HAP-1 (cell line): ENCODE data around the gene MRPS9.
A peak's percentile ranks its signal among the peaks of the same experiment; 100 is the strongest.

Source experiments
- DNase-seq, 2 experiments: peaks; one replicate each; pipeline ENCODE4 v3.0.0-alpha.2; 2016 to 2020; ENCODE audit warnings: low spot score in 2 of 2
- H3K27me3 ChIP-seq: fragments of 250-450 bp; sonication (Bioruptor Pico); 2 replicates; pipeline ENCODE4 v1.5.1; 2020; ENCODE audit warnings: low read depth, mild to moderate bottlenecking, moderate library complexity
- H3K36me3 ChIP-seq: fragments of 250-450 bp; sonication (Bioruptor Pico); replicated peaks from 2 replicates; pipeline ENCODE4 v1.5.1; 2020; ENCODE audit warnings: mild to moderate bottlenecking
- H3K4me1 ChIP-seq: fragments of 250-450 bp; sonication (Bioruptor Pico); 2 replicates; pipeline ENCODE4 v1.5.1; 2020; ENCODE audit warnings: mild to moderate bottlenecking
- H3K4me3 ChIP-seq: fragments of 250-450 bp; sonication (Bioruptor Pico); 2 replicates; pipeline ENCODE4 v1.5.1; 2020; ENCODE audit warnings: mild to moderate bottlenecking, moderate library complexity
- H3K9me3 ChIP-seq: fragments of 250-450 bp; sonication (Bioruptor Pico); 2 replicates; pipeline ENCODE4 v1.5.1; 2020; ENCODE audit warnings: mild to moderate bottlenecking, moderate library complexity
- in situ Hi-C: fragments of 300-500 bp; cut with MboI; formaldehyde crosslinking; loops from 3 replicates; pipeline ENCODE4 v1.14.3; 2020; ENCODE audit warnings: low sequenced_read_pairs, inconsistent platforms, mixed read lengths

MRPS9 gene

GRCh38 chr2:105090091-105090490 lies 52.2 kb downstream of the MRPS9 start:
- Histone ChIP-seq H3K9me3 (no peaks in the 10 kb centered on the region), H3K4me3 (no peak overlapping the region), H3K36me3 (no peaks in the 10 kb centered on the region), H3K4me1 (peaks cover 10% of the 10 kb centered on the region), H3K27me3 (no peaks in the 10 kb centered on the region)
- DNase-seq: no peak
- in situ Hi-C loops: no loop called here

DNA sequence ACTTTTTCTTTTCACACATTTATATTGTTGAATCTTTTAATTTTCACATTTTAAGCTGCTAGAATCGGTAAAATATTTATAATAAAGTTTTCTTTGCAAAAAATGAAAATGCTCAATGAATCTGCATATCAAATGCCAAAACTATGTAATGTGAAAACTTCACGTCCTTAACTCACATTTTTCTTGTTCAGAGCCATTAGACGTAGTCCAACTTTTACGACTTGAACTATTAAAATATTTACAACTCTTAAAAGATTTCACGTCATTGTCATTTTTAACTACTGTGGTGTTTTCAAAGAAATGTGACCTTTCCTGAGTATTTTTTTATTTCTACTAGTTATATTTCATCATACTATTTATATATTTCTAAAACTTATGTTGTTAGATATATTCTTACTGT lies 54.9 kb downstream of the MRPS9 start:
- Histone ChIP-seq H3K36me3 (no peaks in the 10 kb centered on the region; the same call in 1 of the 2 replicates), H3K4me1 (no peaks in the 10 kb centered on the region), H3K4me3 (no peak overlapping the region), H3K27me3 (no peaks in the 10 kb centered on the region), H3K9me3 (no peaks in the 10 kb centered on the region)
- in situ Hi-C loops: no loop called here
- no peak for DNase-seq

DNA sequence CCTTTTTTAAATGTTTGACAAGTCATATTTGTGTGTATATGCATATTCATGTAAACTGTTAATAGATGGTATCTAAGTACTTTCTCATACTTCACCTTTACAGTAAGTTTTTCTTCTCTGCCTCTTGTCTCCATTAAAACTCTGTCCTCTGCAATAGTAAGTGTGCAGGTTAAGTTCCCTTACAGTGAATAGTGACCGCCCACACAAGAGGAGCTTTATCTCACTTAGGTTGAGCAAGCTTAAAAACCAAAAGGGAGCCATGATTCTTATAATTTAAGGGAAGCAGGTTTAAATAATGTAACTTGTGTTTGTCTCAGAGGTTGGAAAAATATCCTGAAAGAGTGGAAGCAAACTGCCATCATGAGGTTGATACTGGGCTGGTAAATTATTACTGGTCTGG lies 61.3 kb downstream of the MRPS9 start:
- Histone ChIP-seq H3K36me3 (peaks cover 17% of the 10 kb centered on the region), H3K4me3 (no peak overlapping the region), H3K9me3 (no peaks in the 10 kb centered on the region), H3K27me3 (no peaks in the 10 kb centered on the region), H3K4me1 (no peaks in the 10 kb centered on the region)
- in situ Hi-C loops: no loop called here
- DNase-seq: no peak

DNA sequence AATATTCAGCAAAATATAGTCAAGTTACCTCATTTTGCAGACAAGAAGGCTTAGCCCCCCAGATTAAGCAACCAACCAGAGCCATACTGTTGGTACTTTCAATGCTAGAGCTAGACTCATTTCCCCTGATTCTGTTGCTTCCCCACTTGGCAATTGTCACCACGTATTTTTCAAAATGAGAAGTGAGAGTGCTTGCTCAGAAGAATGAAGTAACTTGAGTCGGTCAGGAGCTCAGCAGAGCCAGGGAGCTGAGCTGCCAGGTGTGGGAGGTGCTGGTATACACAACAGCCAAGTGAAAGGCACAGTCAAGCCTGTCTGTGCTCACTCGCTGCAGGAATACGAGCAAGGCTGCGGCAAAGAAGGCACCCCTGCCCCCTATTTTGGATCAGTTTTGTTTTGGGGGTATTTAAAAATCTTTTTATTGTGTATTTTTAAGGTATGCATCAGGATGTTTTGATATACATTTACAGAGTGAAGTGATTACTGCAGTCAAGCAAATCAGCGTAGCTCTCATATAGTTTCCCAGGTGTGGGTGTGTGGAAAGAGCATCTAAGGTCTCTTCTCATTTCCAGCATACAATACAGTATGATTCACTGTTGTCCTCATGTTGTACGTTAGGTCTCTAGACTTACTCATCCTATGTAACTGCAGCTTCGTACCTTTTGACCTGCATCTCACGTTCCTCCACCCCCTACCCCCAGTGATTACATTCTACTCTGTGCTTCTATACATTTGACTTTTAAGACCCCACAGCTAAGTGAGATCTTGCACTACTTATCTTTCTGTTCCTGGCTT lies 62.4 kb downstream of the MRPS9 start:
- Histone ChIP-seq H3K4me3 (no peak overlapping the region), H3K36me3 (peaks cover 17% of the 10 kb centered on the region), H3K9me3 (no peaks in the 10 kb centered on the region), H3K27me3 (no peaks in the 10 kb centered on the region), H3K4me1 (no peaks in the 10 kb centered on the region)
- no peak for DNase-seq
- in situ Hi-C loops: loop anchor here (25.0 kb wide), 1 partner anchor 437 kb away; no protein-coding TSS in a partner anchor

DNA sequence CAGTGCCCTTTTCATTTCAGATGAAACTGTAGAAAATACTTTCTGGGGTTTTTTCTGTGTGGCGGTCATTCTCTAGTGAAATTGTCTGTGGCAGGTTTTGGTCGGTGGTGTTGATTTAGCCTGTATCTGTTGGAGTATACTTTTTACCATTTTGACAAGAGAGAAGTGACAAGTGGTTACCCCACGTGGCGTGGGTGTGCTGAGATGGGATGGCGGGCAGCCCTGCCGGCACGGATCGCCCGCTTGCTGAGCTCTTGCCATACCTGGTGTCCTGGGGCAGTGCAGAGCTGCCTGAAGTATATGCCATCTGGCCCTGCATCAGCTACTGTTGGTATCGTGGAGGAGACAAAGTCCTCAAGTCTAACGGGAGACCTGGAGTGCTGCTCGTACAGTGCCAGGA lies 64.1 kb downstream of the MRPS9 start:
- DNase-seq: no peak
- Histone ChIP-seq H3K4me1 (no peaks in the 10 kb centered on the region), H3K36me3 (peaks cover 17% of the 10 kb centered on the region), H3K9me3 (no peaks in the 10 kb centered on the region), H3K27me3 (no peaks in the 10 kb centered on the region), H3K4me3 (no peak overlapping the region)
- in situ Hi-C loops: loop anchor here (25.0 kb wide), 1 partner anchor 435 kb away; no protein-coding TSS in a partner anchor

DNA sequence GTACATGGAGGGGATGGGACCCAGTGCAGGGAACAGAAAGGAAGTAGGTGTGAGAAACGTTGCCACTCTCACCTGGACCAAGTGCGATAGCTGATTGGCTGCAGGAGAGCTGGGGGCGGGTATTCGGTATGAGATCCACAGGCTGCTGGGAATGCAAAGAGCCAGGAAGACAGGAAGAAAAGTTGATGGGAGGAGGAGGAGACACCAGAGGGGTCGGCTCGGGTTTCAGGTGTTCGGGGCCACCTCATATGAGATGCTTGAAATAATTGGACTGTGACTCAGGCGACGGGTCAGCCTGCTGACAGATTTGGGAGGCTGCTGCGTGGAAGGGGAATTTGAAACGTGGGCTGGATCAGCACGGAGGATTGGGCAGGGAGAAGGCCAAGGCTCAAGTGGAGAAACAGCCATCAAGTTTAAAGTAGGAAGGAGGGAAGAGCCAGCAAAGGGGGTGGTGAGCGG lies 65.1 kb downstream of the MRPS9 start:
- H3K4me1 ChIP-seq: no peaks in the 10 kb centered on the region
- no peaks in the 10 kb centered on the region for H3K27me3 ChIP-seq
- peak in 1 of 2 experiments; percentile 14 for DNase-seq
- H3K4me3 ChIP-seq: no peak overlapping the region
- peaks cover 17% of the 10 kb centered on the region for H3K36me3 ChIP-seq
- in situ Hi-C loops: loop anchor here (25.0 kb wide), 1 partner anchor 434 kb away; no protein-coding TSS in a partner anchor
- H3K9me3 ChIP-seq: no peaks in the 10 kb centered on the region

GRCh38 chr2:105103481-105103880 lies 65.6 kb downstream of the MRPS9 start:
- no peak for DNase-seq
- Histone ChIP-seq H3K4me3 (no peak overlapping the region), H3K4me1 (no peaks in the 10 kb centered on the region), H3K36me3 (peaks cover 17% of the 10 kb centered on the region), H3K9me3 (no peaks in the 10 kb centered on the region), H3K27me3 (no peaks in the 10 kb centered on the region)
- in situ Hi-C loops: loop anchor here (25.0 kb wide), 1 partner anchor 434 kb away; no protein-coding TSS in a partner anchor

- peaks cover 14% of the 10 kb centered on the region for H3K36me3 ChIP-seq
- in situ Hi-C loops: loop anchor here (25.0 kb wide), 1 partner anchor 433 kb away; no protein-coding TSS in a partner anchor
- no peaks in the 10 kb centered on the region for H3K4me1 ChIP-seq
- no peak overlapping the region for H3K4me3 ChIP-seq
- H3K27me3 ChIP-seq: no peaks in the 10 kb centered on the region
- DNase-seq: no peak
- H3K9me3 ChIP-seq: no peaks in the 10 kb centered on the region
These were observed 66.4 kb downstream of the MRPS9 start for GRCh38 chr2:105104208-105104731.

DNA sequence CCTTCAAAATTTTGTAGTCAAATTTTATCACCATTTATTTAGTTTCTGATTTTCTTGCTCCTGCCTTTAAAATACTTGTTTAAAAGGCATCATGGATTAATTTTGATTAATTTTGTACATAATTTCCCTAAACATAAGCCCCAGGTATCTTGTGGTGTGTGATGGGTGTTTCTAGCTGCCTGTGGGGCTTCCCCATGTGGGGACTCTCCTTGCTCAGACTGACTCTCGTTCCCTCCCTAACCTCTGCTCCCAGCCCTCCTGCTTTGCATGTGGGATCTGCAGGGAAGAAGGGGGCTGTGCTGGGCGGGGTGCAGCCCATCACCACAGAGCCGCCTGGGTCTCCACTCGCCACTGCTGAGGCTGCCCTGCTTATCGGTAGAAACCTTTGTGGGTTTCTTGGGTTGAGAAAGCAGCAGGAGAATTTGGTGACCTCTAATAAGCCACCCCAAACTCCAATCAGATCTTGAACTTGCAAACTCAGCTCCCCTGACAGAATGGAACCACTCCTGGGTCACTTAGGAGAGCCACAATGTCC lies 72.5 kb downstream of the MRPS9 start:
- H3K4me1 ChIP-seq: no peaks in the 10 kb centered on the region
- H3K9me3 ChIP-seq: no peaks in the 10 kb centered on the region
- H3K27me3 ChIP-seq: no peaks in the 10 kb centered on the region
- in situ Hi-C loops: loop anchor here (5.0 to 25.0 kb wide), 2 partner anchors 127 to 427 kb away; no protein-coding TSS in a partner anchor
- no peak for DNase-seq
- H3K36me3 ChIP-seq: no peaks in the 10 kb centered on the region
- no peak overlapping the region for H3K4me3 ChIP-seq

GRCh38 chr2:105111365-105112150 lies 73.7 kb downstream of the MRPS9 start:
- DNase-seq: no peak

DNA sequence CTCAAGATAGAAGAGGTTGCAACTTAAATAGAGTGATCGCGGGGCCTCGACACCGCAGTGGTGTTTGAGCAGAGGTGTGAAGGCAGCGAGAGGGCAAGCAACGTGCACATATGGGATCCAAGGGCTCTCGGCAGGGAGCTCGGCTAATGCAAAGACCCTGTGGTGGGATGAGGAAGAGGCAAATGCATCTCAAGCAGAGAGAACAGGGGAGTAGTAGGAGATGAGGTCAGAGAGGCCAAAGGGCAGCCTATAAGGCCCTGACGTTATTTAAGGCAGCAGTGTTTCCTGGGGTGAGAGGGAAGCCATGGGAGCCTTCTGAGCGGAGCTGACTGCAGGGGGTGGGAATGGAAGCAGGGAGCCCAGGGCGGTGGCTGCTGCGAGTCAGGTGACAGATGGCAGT lies 74.5 kb downstream of the MRPS9 start:
- no peaks in the 10 kb centered on the region for H3K36me3 ChIP-seq
- no peaks in the 10 kb centered on the region for H3K4me1 ChIP-seq
- DNase-seq: no peak
- no peaks in the 10 kb centered on the region for H3K27me3 ChIP-seq
- H3K4me3 ChIP-seq: no peak overlapping the region
- H3K9me3 ChIP-seq: no peaks in the 10 kb centered on the region
- in situ Hi-C loops: loop anchor here (5.0 to 25.0 kb wide), 2 partner anchors 125 to 425 kb away; no protein-coding TSS in a partner anchor

More at GRCh38 chr2:105111365-105112150, 73.7 kb downstream of the MRPS9 start:
- Histone ChIP-seq H3K4me3 (no peak overlapping the region), H3K4me1 (no peaks in the 10 kb centered on the region), H3K27me3 (no peaks in the 10 kb centered on the region), H3K36me3 (no peaks in the 10 kb centered on the region), H3K9me3 (no peaks in the 10 kb centered on the region)
- in situ Hi-C loops: loop anchor here (5.0 to 25.0 kb wide), 2 partner anchors 126 to 426 kb away; no protein-coding TSS in a partner anchor

DNA sequence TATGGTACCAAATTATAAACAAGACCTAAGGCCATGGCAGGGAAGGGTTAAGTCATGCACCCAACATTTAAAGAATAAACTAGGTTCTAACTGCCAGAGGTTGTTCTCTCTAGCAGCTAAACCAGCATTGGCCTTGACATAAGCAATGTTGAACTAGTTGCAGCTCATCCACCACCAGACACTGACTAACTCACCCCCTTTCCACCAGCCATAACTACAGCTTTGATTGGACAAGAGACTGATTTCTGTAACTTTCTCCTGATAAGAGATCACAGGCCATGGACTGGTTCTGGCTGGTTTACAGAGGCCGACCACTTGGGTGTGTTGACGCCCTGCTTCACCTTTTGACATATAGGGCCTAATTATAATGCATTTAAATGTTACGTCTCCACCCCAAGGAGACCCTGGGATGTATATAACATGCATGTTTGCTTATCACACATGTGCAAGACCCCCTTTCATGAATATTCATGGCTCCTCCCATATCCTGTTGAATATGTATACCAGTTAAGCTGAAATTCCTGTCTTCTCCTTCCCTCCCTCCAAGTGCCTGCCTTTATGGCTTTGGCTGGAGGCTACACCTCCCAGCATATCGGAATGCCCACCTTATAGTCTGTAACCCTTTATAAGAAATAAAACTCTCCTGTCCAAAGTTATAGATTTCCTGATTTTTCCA lies 75.9 kb downstream of the MRPS9 start:
- Histone ChIP-seq H3K27me3 (no peaks in the 10 kb centered on the region), H3K4me1 (no peaks in the 10 kb centered on the region), H3K4me3 (no peak overlapping the region), H3K36me3 (no peaks in the 10 kb centered on the region), H3K9me3 (no peaks in the 10 kb centered on the region)
- no peak for DNase-seq
- in situ Hi-C loops: loop anchor here (5.0 to 25.0 kb wide), 2 partner anchors 124 to 424 kb away; no protein-coding TSS in a partner anchor

- in situ Hi-C loops: loop anchor here (5.0 to 25.0 kb wide), 2 partner anchors 123 to 423 kb away; no protein-coding TSS in a partner anchor
- H3K4me3 ChIP-seq: no peak overlapping the region
- DNase-seq: peak in 1 of 2 experiments; percentile 65
These were observed 76.7 kb downstream of the MRPS9 start for GRCh38 chr2:105114551-105114950.

More at GRCh38 chr2:105114551-105114950, 76.7 kb downstream of the MRPS9 start:
- H3K36me3 ChIP-seq: no peaks in the 10 kb centered on the region
- no peaks in the 10 kb centered on the region for H3K4me1 ChIP-seq
- no peaks in the 10 kb centered on the region for H3K9me3 ChIP-seq
- H3K27me3 ChIP-seq: no peaks in the 10 kb centered on the region
